Epithelial cell of proximal tubule (primary cell): Measurements from ENCODE around the gene TMEM123. TPM values are rescaled to one million over a fixed set of nuclear protein-coding genes. Genes with fewer than 3 reads are reported as not detected.

Experiments
- DNase-seq: peaks from one replicate; pipeline ENCODE4 v3.0.0-alpha.2; 2011; ENCODE audit warnings: low read depth
- H3K4me3 ChIP-seq: 2 replicates; pipeline ENCODE4 v1.5.1; 2011; ENCODE audit warnings: low read depth, mild to moderate bottlenecking, low read length
- total RNA-seq: library from RNA; depleted of rRNA; stranded (reverse); fragments of >200 nt; gene quantifications from 2 replicates; pipeline ENCODE4 v1.2.3, GENCODE V29; 2015
- TF ChIP-seq, protein P1 (sequence below): conservative IDR thresholded peaks from 2 replicates; pipeline ENCODE4 v1.5.1; 2012; ENCODE audit warnings: low read depth, mild to moderate bottlenecking, low read length

The TMEM123 gene
- total RNA-seq, 1 donor from 2014 or later = 137 TPM

DNA sequence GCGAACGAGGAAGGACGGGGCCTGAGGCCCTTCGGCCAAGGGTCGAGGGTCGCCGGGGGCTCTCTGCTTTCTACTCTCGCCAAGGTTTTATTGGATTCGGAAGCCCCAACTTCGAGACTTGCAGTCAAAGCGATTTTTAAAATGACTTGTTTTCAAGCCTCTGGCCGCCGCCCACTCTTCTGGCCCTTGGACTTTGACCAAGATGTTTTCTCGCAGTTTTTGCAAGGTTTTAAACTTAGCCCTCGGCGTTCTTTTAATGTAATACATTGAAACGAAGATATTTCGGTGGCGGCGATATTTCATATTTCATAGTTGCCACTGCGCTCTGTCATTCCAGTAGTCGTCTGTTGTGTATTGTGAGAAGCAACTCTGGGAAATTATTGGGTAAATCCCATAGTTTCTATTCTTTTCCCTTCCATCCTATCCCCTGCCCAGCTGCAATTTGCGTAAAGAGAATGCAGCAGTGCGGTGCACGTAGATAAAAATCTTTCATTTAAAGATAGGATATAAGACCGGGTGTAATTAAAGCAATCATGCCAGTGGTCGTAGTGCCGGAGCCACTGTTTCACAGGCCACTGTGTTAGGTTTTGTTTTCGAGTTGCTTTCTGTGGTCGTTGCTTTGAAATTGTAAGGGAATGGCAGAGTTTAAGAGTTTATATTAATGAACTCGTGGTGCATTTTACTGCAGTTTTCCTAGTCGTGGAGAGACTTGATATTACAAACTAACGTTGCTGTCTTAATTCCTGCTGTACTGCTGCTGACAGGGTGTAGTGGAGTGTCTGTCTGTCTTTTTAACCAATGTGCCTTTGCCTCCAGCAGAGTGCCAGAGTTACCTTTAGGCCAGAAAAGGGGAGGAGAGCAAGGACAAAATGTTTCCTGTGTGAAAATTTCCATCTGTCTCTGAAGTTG, 104.8 kb downstream of the TMEM123 start:
- peak overlapping the region; percentile 91 for H3K4me3 ChIP-seq
- TF ChIP-seq, protein P1, sequence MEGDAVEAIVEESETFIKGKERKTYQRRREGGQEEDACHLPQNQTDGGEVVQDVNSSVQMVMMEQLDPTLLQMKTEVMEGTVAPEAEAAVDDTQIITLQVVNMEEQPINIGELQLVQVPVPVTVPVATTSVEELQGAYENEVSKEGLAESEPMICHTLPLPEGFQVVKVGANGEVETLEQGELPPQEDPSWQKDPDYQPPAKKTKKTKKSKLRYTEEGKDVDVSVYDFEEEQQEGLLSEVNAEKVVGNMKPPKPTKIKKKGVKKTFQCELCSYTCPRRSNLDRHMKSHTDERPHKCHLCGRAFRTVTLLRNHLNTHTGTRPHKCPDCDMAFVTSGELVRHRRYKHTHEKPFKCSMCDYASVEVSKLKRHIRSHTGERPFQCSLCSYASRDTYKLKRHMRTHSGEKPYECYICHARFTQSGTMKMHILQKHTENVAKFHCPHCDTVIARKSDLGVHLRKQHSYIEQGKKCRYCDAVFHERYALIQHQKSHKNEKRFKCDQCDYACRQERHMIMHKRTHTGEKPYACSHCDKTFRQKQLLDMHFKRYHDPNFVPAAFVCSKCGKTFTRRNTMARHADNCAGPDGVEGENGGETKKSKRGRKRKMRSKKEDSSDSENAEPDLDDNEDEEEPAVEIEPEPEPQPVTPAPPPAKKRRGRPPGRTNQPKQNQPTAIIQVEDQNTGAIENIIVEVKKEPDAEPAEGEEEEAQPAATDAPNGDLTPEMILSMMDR = no peak
- no peak for DNase-seq

DNA sequence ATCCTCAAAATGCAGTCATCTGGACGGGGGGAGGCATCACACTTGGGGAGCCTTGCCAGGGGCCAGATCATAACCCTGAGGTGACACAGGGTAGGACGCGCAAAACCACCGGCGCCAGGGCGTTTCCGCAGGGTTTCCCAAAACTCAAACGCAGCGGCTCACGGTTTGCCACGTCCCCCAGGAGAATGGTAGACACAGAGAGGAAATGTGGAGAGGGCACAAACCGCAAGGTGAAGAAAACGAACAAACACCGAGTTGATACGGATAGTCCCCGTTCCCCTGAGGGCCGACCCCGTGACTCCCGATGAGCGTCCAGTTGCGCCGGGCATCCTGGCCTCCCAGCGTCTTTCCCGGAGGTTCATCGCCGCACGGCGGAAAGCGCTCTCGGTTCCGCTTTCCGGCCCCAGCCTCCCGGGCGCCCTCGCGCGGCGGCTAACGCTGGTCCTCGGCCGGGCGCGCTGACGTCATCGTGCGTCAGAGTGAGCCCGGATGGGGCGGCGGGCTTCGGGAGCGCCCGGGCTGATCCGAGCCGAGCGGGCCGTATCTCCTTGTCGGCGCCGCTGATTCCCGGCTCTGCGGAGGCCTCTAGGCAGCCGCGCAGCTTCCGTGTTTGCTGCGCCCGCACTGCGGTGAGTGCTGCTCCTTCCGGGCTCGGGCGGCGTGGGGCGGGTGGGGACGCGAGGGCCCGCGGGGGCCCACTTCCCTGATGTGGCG, 105.7 kb downstream of the TMEM123 start, which contains the start of gene BIRC2:
Gene BIRC2, plus strand, starts transcription at position 467 of the 714 bp plus-strand sequence. CDS start 2,641 bp downstream, outside the sequence.
- H3K4me3 ChIP-seq = peak within 1 kb of the TSS; percentile 91
- TF ChIP-seq, protein P1 = peak; percentile 65
- DNase-seq = no peak

DNA sequence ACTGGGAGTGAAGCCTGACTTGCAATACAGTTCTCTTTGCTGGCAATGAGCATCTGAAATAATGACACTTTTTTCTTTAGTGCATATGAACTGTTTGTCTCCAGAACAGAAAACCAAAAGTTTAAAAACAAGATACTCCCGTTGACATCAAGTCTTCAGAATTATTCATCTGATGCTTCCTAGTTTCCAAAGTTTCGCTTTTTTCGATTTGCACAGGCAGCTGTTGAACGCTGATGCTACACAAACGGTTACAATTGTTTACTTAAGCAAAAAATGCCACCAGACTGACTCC, 106.2 kb downstream of the TMEM123 start:
- peak overlapping the region; percentile 91 for H3K4me3 ChIP-seq
- no peak for DNase-seq
- TF ChIP-seq, protein P1 = no peak

Other genes with a start within 250 kb of the TMEM123 start
- gene BIRC3, start 135.3 kb downstream of the TMEM123 start, total RNA-seq = 17.3 and 17.8 TPM in 2 replicates
- 58.3 and 85.3 TPM in 2 replicates for gene BIRC2, start 105.6 kb downstream of the TMEM123 start, total RNA-seq
- 238 and 321 TPM in 2 replicates for gene MMP7, start 78.0 kb upstream of the TMEM123 start, total RNA-seq
- not detected in 2 replicates for gene MMP20, start 172.6 kb upstream of the TMEM123 start, total RNA-seq